AG09319 (cell line): Measurements from ENCODE around the gene ACTMAP.

Source experiments
- DNase-seq: peaks from one replicate; pipeline ENCODE4 v3.0.0-alpha.2; 2010; ENCODE audit warnings: low read depth; ENCODE audit errors: extremely low read depth
- CTCF ChIP-seq: IDR thresholded peaks from 2 replicates; pipeline ENCODE4 v1.5.1; 2011; ENCODE audit warnings: low read depth, mild to moderate bottlenecking, inconsistent platforms, low read length, moderate library complexity

The ACTMAP gene

GRCh38 chr19:40758491-40758890, 8.2 kb upstream of the ACTMAP start:
- DNase-seq, result no peak
- TF ChIP-seq CTCF, result no peak

- no peak for TF ChIP-seq CTCF
- DNase-seq, result no peak
Measured at GRCh38 chr19:40756502-40757110, 6.3 kb upstream of the ACTMAP start.

GRCh38 chr19:40755791-40756190, 5.5 kb upstream of the ACTMAP start:
- no peak for TF ChIP-seq CTCF
- DNase-seq, result no peak

- no peak for TF ChIP-seq CTCF
- DNase-seq, result no peak
Measured at GRCh38 chr19:40755248-40755624, 5.0 kb upstream of the ACTMAP start.

GRCh38 chr19:40754611-40755247, 4.5 kb upstream of the ACTMAP start:
- TF ChIP-seq CTCF, result no peak
- no peak for DNase-seq

GRCh38 chr19:40752257-40752781, 2.0 kb upstream of the ACTMAP start:
- TF ChIP-seq CTCF, result no peak
- DNase-seq, result no peak

GRCh38 chr19:40750874-40751537, 729 bp upstream of the ACTMAP start, which contains the start of gene SNRPA:
Gene SNRPA (plus strand): TSS chr19:40751203. CDS start chr19:40751409, 206 bp downstream.
- TF ChIP-seq CTCF, result no peak
- DNase-seq, result peak; percentile 92
